Osteocyte (in vitro differentiated cells): Measurements from ENCODE around the gene LCN6. TPM values are rescaled to one million over a fixed set of nuclear protein-coding genes. Genes with fewer than 3 reads are reported as not detected.

Source experiments
- DNase-seq: peaks from one replicate; pipeline ENCODE4 v3.0.0; 2021; ENCODE audit warnings: mixed read lengths; ENCODE audit not compliant: unreplicated experiment; ENCODE audit errors: extremely low spot score
- H3K27ac Mint-ChIP-seq: one replicate; pipeline ENCODE4 v1.8.0; 2021; ENCODE audit warnings: mild to moderate bottlenecking, mixed read lengths; ENCODE audit not compliant: unreplicated experiment
- H3K27me3 Mint-ChIP-seq: one replicate; pipeline ENCODE4 v1.8.0; 2021; ENCODE audit warnings: mixed read lengths; ENCODE audit not compliant: unreplicated experiment
- H3K36me3 Mint-ChIP-seq: one replicate; pipeline ENCODE4 v1.8.0; 2021; ENCODE audit warnings: mixed read lengths; ENCODE audit not compliant: unreplicated experiment
- H3K4me1 Mint-ChIP-seq: one replicate; pipeline ENCODE4 v1.8.0; 2021; ENCODE audit warnings: mixed read lengths; ENCODE audit not compliant: unreplicated experiment
- H3K4me3 Mint-ChIP-seq: one replicate; pipeline ENCODE4 v1.8.0; 2021; ENCODE audit warnings: mild to moderate bottlenecking, moderate library complexity, mixed read lengths; ENCODE audit not compliant: unreplicated experiment
- H3K9me3 Mint-ChIP-seq: one replicate; pipeline ENCODE4 v1.8.0; 2021; ENCODE audit warnings: mixed read lengths; ENCODE audit not compliant: unreplicated experiment
- CTCF ChIP-seq: fragments of 200-600 bp; sonication (generic); IDR thresholded peaks from 2 replicates; pipeline ENCODE4 v1.5.0; 2021; ENCODE audit warnings: antibody characterized with exemption, mild to moderate bottlenecking, moderate library complexity
- total RNA-seq: library from RNA; stranded (reverse); gene quantifications from 2 replicates; pipeline ENCODE4 v1.2.1, GENCODE V29; 2021

Gene LCN6
- total RNA-seq, 1 donor from 2014 or later: not detected

GRCh38 chr9:136697146-136697820, 51.0 kb downstream of the LCN6 start:
- H3K4me3 Mint-ChIP-seq: no peak overlapping the region
- no peaks in the 10 kb centered on the region for H3K9me3 Mint-ChIP-seq
- H3K27me3 Mint-ChIP-seq: peaks cover 13% of the 10 kb centered on the region
- DNase-seq: no peak
- TF ChIP-seq CTCF: no peak
- H3K27ac Mint-ChIP-seq: no peak overlapping the region
- H3K4me1 Mint-ChIP-seq: peaks cover 11% of the 10 kb centered on the region
- H3K36me3 Mint-ChIP-seq: no peaks in the 10 kb centered on the region

GRCh38 chr9:136696502-136696901, 51.8 kb downstream of the LCN6 start:
- no peak for TF ChIP-seq CTCF
- H3K27ac Mint-ChIP-seq: no peak overlapping the region
- H3K36me3 Mint-ChIP-seq: no peaks in the 10 kb centered on the region

GRCh38 chr9:136695955-136696354, 52.4 kb downstream of the LCN6 start:
- no peak for DNase-seq
- peaks cover 11% of the 10 kb centered on the region for H3K4me1 Mint-ChIP-seq
- H3K27me3 Mint-ChIP-seq: peaks cover 13% of the 10 kb centered on the region
- no peaks in the 10 kb centered on the region for H3K36me3 Mint-ChIP-seq
- no peak overlapping the region for H3K27ac Mint-ChIP-seq
- H3K9me3 Mint-ChIP-seq: no peaks in the 10 kb centered on the region
- TF ChIP-seq CTCF: no peak
- no peak overlapping the region for H3K4me3 Mint-ChIP-seq

More at GRCh38 chr9:136696502-136696901, 51.8 kb downstream of the LCN6 start:
- Mint-ChIP-seq H3K27me3 (peaks cover 13% of the 10 kb centered on the region), H3K4me1 (peaks cover 11% of the 10 kb centered on the region), H3K4me3 (no peak overlapping the region), H3K9me3 (no peaks in the 10 kb centered on the region)
- no peak for DNase-seq

- Mint-ChIP-seq H3K27me3 (peaks cover 13% of the 10 kb centered on the region), H3K4me3 (no peak overlapping the region), H3K36me3 (no peaks in the 10 kb centered on the region), H3K4me1 (peaks cover 11% of the 10 kb centered on the region), H3K27ac (no peak overlapping the region), H3K9me3 (no peaks in the 10 kb centered on the region)
- TF ChIP-seq CTCF: no peak
- DNase-seq: no peak
Observed at GRCh38 chr9:136695435-136695895, 52.9 kb downstream of the LCN6 start.

GRCh38 chr9:136694872-136695247, 53.5 kb downstream of the LCN6 start:
- Mint-ChIP-seq H3K27ac (no peak overlapping the region), H3K4me3 (no peak overlapping the region), H3K4me1 (peaks cover 11% of the 10 kb centered on the region), H3K27me3 (peaks cover 10% of the 10 kb centered on the region), H3K36me3 (no peaks in the 10 kb centered on the region), H3K9me3 (no peaks in the 10 kb centered on the region)
- DNase-seq: no peak
- no peak for TF ChIP-seq CTCF
